AG04450 (cell line): ENCODE data around the gene CFDP1. TPM values are rescaled to one million over a fixed set of nuclear protein-coding genes. Genes with fewer than 3 reads are reported as not detected.

ENCODE experiments used
- CTCF ChIA-PET: fragments of 300-600, 350-600 bp; formaldehyde crosslinking; extraction: SDS; loops from one replicate; lab custom pipeline; 2022; ENCODE audit warnings: antibody characterized with exemption, inconsistent platforms; lab: Charles Lee
- POLR2A ChIA-PET: fragments of 350-600 bp; formaldehyde crosslinking; extraction: SDS; loops from one replicate; lab custom pipeline; 2021; ENCODE audit warnings: antibody characterized with exemption, inconsistent platforms; lab: Yijun Ruan, JAX
- DNase-seq: peaks from one replicate; pipeline ENCODE4 v3.0.0-alpha.2; 2011; ENCODE audit warnings: low read depth, low spot score
- H3K27ac ChIP-seq: one replicate; pipeline ENCODE4 v1.5.1; 2012; ENCODE audit warnings: low read depth, low read length, control low read depth
- H3K27me3 ChIP-seq: one replicate; pipeline ENCODE4 v1.6.0; 2012; ENCODE audit warnings: low read length; ENCODE audit not compliant: control insufficient read depth, insufficient read depth
- H3K4me3 ChIP-seq: 2 replicates; pipeline ENCODE4 v1.5.1; 2011; ENCODE audit warnings: mild to moderate bottlenecking, low read depth, low read length, control low read depth
- H3K9me3 ChIP-seq: 2 replicates; pipeline ENCODE4 v1.5.1; 2012; ENCODE audit warnings: low read length; ENCODE audit not compliant: control insufficient read depth, insufficient read depth
- CTCF ChIP-seq: IDR thresholded peaks from 2 replicates; pipeline ENCODE4 v1.5.1; 2011; ENCODE audit warnings: low read depth, low read length, control low read depth, inconsistent platforms
- polyA plus RNA-seq: library from polyadenylated mRNA; depleted of rRNA; stranded (reverse); fragments of >200 nt; gene quantifications from 2 replicates; pipeline ENCODE4 v1.2.3, GENCODE V29; 2011

Gene CFDP1
- polyA plus RNA-seq, 1 experiment, result 81.6 TPM

- no peak overlapping the region for H3K4me3 ChIP-seq
- TF ChIP-seq CTCF, result no peak
- ChIA-PET CTCF (no interaction called here), POLR2A (no interaction called here)
- peaks cover 4% of the 10 kb centered on the region for H3K27me3 ChIP-seq
- DNase-seq, result no peak
- no peak overlapping the region for H3K27ac ChIP-seq
- no peaks in the 10 kb centered on the region; the same call in 1 of the 2 replicates for H3K9me3 ChIP-seq
Observed at GRCh38 chr16:75478480-75479345, 45.4 kb upstream of the CFDP1 start.

DNA sequence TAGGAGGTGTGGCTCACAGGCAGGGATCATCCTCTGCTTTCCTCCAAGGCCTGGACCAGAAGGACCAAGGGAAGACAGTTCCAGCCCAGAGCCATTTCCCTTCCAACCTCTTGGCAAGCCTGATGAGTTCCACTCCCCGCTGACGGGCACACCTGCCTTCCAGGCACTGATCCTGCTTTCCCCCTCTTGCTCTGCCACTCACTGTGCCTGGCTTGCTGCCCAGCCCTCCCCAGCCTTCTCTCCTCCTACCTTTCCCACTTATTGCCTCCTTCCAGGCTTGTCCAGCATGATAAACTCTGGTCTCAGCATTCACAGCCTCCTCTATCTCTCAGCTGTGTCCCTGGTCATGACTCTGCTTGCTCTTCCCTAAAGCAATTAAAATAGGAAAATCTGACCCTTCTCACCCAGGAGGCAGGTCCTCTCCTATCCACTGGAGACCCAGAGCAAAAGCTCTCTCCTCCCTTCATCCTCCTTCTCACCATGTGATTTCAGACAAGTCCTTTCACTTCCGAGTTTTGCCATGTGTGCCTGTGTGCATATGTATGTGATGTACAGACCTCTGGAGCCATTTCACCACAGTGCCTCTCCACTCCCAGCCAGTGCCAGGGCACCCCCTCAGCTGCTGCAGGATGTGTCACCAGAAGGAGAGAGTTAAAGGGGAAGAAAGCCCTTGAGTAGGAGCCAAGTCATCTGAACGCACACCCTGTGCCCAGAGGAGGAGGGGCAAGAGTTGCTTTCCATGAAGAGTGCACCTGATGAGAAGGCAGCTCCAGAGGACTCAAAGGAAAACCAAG lies 44.6 kb upstream of the CFDP1 start:
- Histone ChIP-seq H3K27me3 (peaks cover 4% of the 10 kb centered on the region), H3K9me3 (no peaks in the 10 kb centered on the region; the same call in 1 of the 2 replicates), H3K4me3 (no peak overlapping the region), H3K27ac (no peak overlapping the region)
- ChIA-PET CTCF (interaction anchor here (0.9 to 1.5 kb wide), 2 partner anchors 12 to 113 kb away, joined by 3 to 15 read pairs; no protein-coding TSS in a partner anchor), POLR2A (interaction anchor here (0.5 kb wide), 1 partner anchor 60 kb away, joined by 3 read pairs; no protein-coding TSS in a partner anchor)
- TF ChIP-seq CTCF, result no peak
- no peak for DNase-seq

DNA sequence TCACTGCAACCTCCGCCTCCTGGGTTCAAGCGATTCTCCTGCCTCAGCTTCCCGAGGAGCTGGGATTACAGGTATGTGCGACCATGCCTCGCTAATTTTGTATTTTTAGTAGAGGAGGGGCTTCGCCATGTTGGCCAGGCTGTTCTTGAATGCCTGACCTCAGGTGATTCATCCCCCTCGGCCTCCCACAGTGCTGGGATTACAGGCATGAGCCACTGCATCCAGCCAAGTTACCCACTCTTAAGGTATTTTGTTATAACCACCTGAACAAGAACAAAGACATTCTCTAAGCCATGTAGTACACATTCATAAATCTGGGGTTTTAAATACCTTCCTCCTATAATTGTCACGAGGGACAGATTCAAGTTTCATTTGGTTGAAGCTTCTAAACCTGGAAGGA lies 43.5 kb upstream of the CFDP1 start:
- no peak for TF ChIP-seq CTCF
- Histone ChIP-seq H3K9me3 (no peaks in the 10 kb centered on the region; the same call in 1 of the 2 replicates), H3K4me3 (no peak overlapping the region), H3K27me3 (peaks cover 4% of the 10 kb centered on the region), H3K27ac (no peak overlapping the region)
- POLR2A ChIA-PET, result no interaction called here
- CTCF ChIA-PET, result interaction anchor here (0.9 to 1.5 kb wide), 2 partner anchors 11 to 114 kb away, joined by 3 to 15 read pairs; no protein-coding TSS in a partner anchor
- DNase-seq, result no peak

- Histone ChIP-seq H3K4me3 (no peak overlapping the region), H3K27ac (no peak overlapping the region), H3K27me3 (peaks cover 4% of the 10 kb centered on the region), H3K9me3 (no peaks in the 10 kb centered on the region; the same call in 1 of the 2 replicates)
- ChIA-PET CTCF (interaction anchor here (1.5 to 2.2 kb wide), 2 partner anchors 10 to 42 kb away, joined by 6 to 9 read pairs; no protein-coding TSS in a partner anchor), POLR2A (no interaction called here)
- no peak for TF ChIP-seq CTCF
- no peak for DNase-seq
Observed at GRCh38 chr16:75475420-75475847, 42.1 kb upstream of the CFDP1 start.
